IMR-90 (cell line): ENCODE measurements around the gene S1PR1. TPM values are rescaled to one million over a fixed set of nuclear protein-coding genes. Genes with fewer than 3 reads are reported as not detected.
A peak's percentile ranks its signal among the peaks of the same experiment; 100 is the strongest.

ENCODE experiments used
- ATAC-seq: fragments of 200-7000 bp; cut with Tn5 transposase; 2 replicates; pipeline ENCODE4 v1.9.1; 2020; ENCODE audit warnings: low read depth, mild to moderate bottlenecking, moderate library complexity
- BruUV-seq: library from RNA; stranded (reverse); fragments of 400-500 nt; replicated peaks from 2 replicates; lab custom pipeline; 2021; lab: Mats Ljungman, UMichigan
- CTCF ChIA-PET: fragments of 300-600 bp; formaldehyde crosslinking; extraction: SDS; loops from one replicate; lab custom pipeline; 2021; ENCODE audit warnings: antibody characterized with exemption; lab: Yijun Ruan, JAX
- POLR2A ChIA-PET: fragments of 300-600 bp; sonication (Branson Sonifier 250); formaldehyde crosslinking; loops from one replicate; lab custom pipeline; 2022; ENCODE audit warnings: antibody characterized with exemption; ENCODE audit not compliant: unreplicated experiment; lab: Charles Lee
- DNase-seq: peaks from one replicate; pipeline ENCODE4 v3.0.0; 2013
- H2AFZ ChIP-seq: replicated peaks from 2 replicates; pipeline ENCODE3; 2013; ENCODE audit warnings: low read length, mild to moderate bottlenecking; ENCODE audit not compliant: poor library complexity
- H2AK5ac ChIP-seq: 2 replicates; pipeline ENCODE4 v1.6.1; 2013; ENCODE audit warnings: low read depth, low read length, inconsistent platforms
- H2AK9ac ChIP-seq: replicated peaks from 2 replicates; pipeline ENCODE3; 2013; ENCODE audit warnings: mild to moderate bottlenecking, low read depth, low read length, moderate library complexity; ENCODE audit not compliant: poor library complexity
- H2BK120ac ChIP-seq: 2 replicates; pipeline ENCODE4 v1.6.1; 2013; ENCODE audit warnings: low read depth, low read length, inconsistent platforms
- H2BK15ac ChIP-seq: 3 replicates; pipeline ENCODE4 v1.6.1; 2013; ENCODE audit warnings: low read depth, low read length, inconsistent platforms
- H2BK20ac ChIP-seq: 2 replicates; pipeline ENCODE4 v1.6.1; 2013; ENCODE audit warnings: low read depth, mild to moderate bottlenecking, inconsistent platforms, low read length, moderate library complexity
- H2BK5ac ChIP-seq: 2 replicates; pipeline ENCODE4 v1.6.1; 2013; ENCODE audit warnings: mild to moderate bottlenecking, low read depth, low read length, inconsistent platforms; ENCODE audit not compliant: poor library complexity, severe bottlenecking
- H3K14ac ChIP-seq: replicated peaks from 2 replicates; pipeline ENCODE4 v1.6.1; 2013; ENCODE audit warnings: low read depth, low read length, inconsistent platforms
- H3K18ac ChIP-seq: 2 replicates; pipeline ENCODE4 v1.6.1; 2013; ENCODE audit warnings: low read depth, low read length, control low read depth
- H3K23ac ChIP-seq: 2 replicates; pipeline ENCODE4 v1.6.1; 2013; ENCODE audit warnings: low read depth, low read length, inconsistent platforms
- H3K27ac ChIP-seq: 2 replicates; pipeline ENCODE4 v1.5.1; 2013; ENCODE audit warnings: mild to moderate bottlenecking, control low read depth, low read length; ENCODE audit not compliant: insufficient read depth
- H3K27me3 ChIP-seq: 2 replicates; pipeline ENCODE4 v1.6.1; 2013; ENCODE audit warnings: low read length; ENCODE audit not compliant: control insufficient read depth, insufficient read depth
- H3K36me3 ChIP-seq: 2 replicates; pipeline ENCODE4 v1.6.1; 2013; ENCODE audit warnings: low read length, mixed read lengths; ENCODE audit not compliant: control insufficient read depth, insufficient read depth
- H3K4ac ChIP-seq: 2 replicates; pipeline ENCODE4 v1.6.1; 2013; ENCODE audit warnings: low read depth, low read length, inconsistent platforms
- H3K4me1 ChIP-seq: 2 replicates; pipeline ENCODE4 v1.6.1; 2013; ENCODE audit warnings: low read length, mixed read lengths; ENCODE audit not compliant: control insufficient read depth, insufficient read depth
- H3K4me2 ChIP-seq: 2 replicates; pipeline ENCODE4 v1.6.1; 2013; ENCODE audit warnings: low read depth, mild to moderate bottlenecking, control low read depth, low read length, moderate library complexity
- H3K4me3 ChIP-seq: 2 replicates; pipeline ENCODE4 v1.5.1; 2013; ENCODE audit warnings: low read depth, mild to moderate bottlenecking, control low read depth, low read length, moderate library complexity; ENCODE audit not compliant: insufficient read depth
- H3K56ac ChIP-seq: 2 replicates; pipeline ENCODE4 v1.6.1; 2013; ENCODE audit warnings: low read length, inconsistent platforms; ENCODE audit not compliant: insufficient read depth; ENCODE audit errors: extremely low read depth
- H3K79me1 ChIP-seq, 2 experiments: 2 replicates each; pipeline ENCODE4 v1.6.1; 2013; ENCODE audit warnings: low read length in 2 of 2, inconsistent platforms in 1 of 2, low read depth in 1 of 2
- H3K9ac ChIP-seq: 2 replicates; pipeline ENCODE4 v1.6.1; 2013; ENCODE audit warnings: low read depth, low read length, control low read depth
- H3K9me1 ChIP-seq: 2 replicates; pipeline ENCODE4 v1.6.1; 2013; ENCODE audit warnings: low read length, inconsistent platforms; ENCODE audit not compliant: insufficient read depth
- H3K9me3 ChIP-seq: 2 replicates; pipeline ENCODE4 v1.6.1; 2013; ENCODE audit warnings: low read length; ENCODE audit not compliant: control insufficient read depth, insufficient read depth
- H4K20me1 ChIP-seq: 2 replicates; pipeline ENCODE4 v1.6.1; 2013; ENCODE audit warnings: low read length, inconsistent platforms; ENCODE audit not compliant: insufficient read depth
- H4K5ac ChIP-seq: 2 replicates; pipeline ENCODE4 v1.6.1; 2013; ENCODE audit warnings: mild to moderate bottlenecking, low read depth, low read length, control low read depth
- H4K8ac ChIP-seq, 2 experiments: 2 replicates each; pipeline ENCODE4 v1.6.1; 2013; ENCODE audit warnings: low read depth in 2 of 2, low read length in 2 of 2, control low read depth in 1 of 2, inconsistent platforms in 1 of 2
- H4K91ac ChIP-seq: 2 replicates; pipeline ENCODE4 v1.6.1; 2013; ENCODE audit warnings: low read depth, low read length, inconsistent platforms; ENCODE audit not compliant: insufficient read depth
- BHLHE40 ChIP-seq: fragments of 150-350 bp; IDR thresholded peaks from 2 replicates; pipeline ENCODE4 v1.6.1; 2016; ENCODE audit warnings: mild to moderate bottlenecking, low read depth, low read length
- CEBPB ChIP-seq: IDR thresholded peaks from 2 replicates; pipeline ENCODE4 v1.6.1; 2012; ENCODE audit warnings: low read depth, low read length, improper control_type of control experiment
- CHD1 ChIP-seq: IDR thresholded peaks from 2 replicates; pipeline ENCODE4 v1.6.1; 2012; ENCODE audit warnings: low read depth, low read length, improper control_type of control experiment
- RAD21 ChIP-seq: IDR thresholded peaks from 2 replicates; pipeline ENCODE4 v1.6.1; 2012; ENCODE audit warnings: low read length, improper control_type of control experiment
- RCOR1 ChIP-seq: IDR thresholded peaks from 2 replicates; pipeline ENCODE4 v1.6.1; 2012; ENCODE audit warnings: mild to moderate bottlenecking, low read length, improper control_type of control experiment; ENCODE audit not compliant: insufficient replicate concordance
- SMC3 ChIP-seq: fragments of 150-350 bp; IDR thresholded peaks from 2 replicates; pipeline ENCODE4 v1.6.1; 2016; ENCODE audit warnings: low read depth, mild to moderate bottlenecking, antibody characterized with exemption, low read length, moderate library complexity
- WGBS, 2 experiments: methylation state at CpG; one replicate each; pipeline versions ENCODE4 v1.1.5 to v1.1.7; 2013; ENCODE audit warnings: missing lambda C conversion rate in 2 of 2; ENCODE audit not compliant: insufficient read length in 1 of 2; ENCODE audit errors: extremely low coverage in 2 of 2; 5-methylcytosine and 5-hydroxymethylcytosine counted together
- dilution Hi-C: fragments of 300-500 bp; cut with HindIII; formaldehyde crosslinking; loops from one replicate; pipeline ENCODE4 v1.14.3; 2018; ENCODE audit warnings: low sequenced_read_pairs; ENCODE audit not compliant: unreplicated experiment
- in situ Hi-C: fragments of 300-500 bp; cut with MboI; formaldehyde crosslinking; loops from 3 replicates; pipeline ENCODE4 v1.14.3; 2019; ENCODE audit warnings: low sequenced_read_pairs, inconsistent platforms, mixed read lengths
- intact Hi-C: fragments of 100-400 bp; cut with micrococcal nuclease; formaldehyde crosslinking; loops from 2 replicates; pipeline ENCODE4 v1.10.0; 2022
- polyA plus RNA-seq, 3 experiments: library from polyadenylated mRNA; depleted of rRNA; stranded (reverse); fragments of >200 nt; gene quantifications; 2 replicates each; pipeline ENCODE4 v1.2.3, GENCODE V29; 2012; ENCODE audit warnings: low replicate concordance in 1 of 3
- total RNA-seq: library from RNA; depleted of rRNA; stranded (reverse); fragments of >200 nt; gene quantifications from 2 replicates; pipeline ENCODE4 v1.2.3, GENCODE V29; 2012
- TF ChIP-seq, protein P1 (sequence below): conservative IDR thresholded peaks from 2 replicates; pipeline ENCODE4 v1.5.1; 2012; ENCODE audit warnings: mild to moderate bottlenecking, low read depth, low read length, improper control_type of control experiment
- TF ChIP-seq, protein P2 (sequence below): fragments of 150-350 bp; IDR thresholded peaks from 2 replicates; pipeline ENCODE4 v1.6.1; 2017; ENCODE audit warnings: mild to moderate bottlenecking, antibody characterized with exemption, low read length, low read depth
- TF ChIP-seq, protein P3 (sequence below): fragments of 150-350 bp; IDR thresholded peaks from 2 replicates; pipeline ENCODE4 v1.6.1; 2016; ENCODE audit warnings: low read depth, mild to moderate bottlenecking, low read length, moderate library complexity, borderline replicate concordance

Gene S1PR1
- total and polyA plus RNA-seq, 2 of the 4 experiments (the other 2 are of a cell fraction): 12.9 to 15.6 TPM

DNA sequence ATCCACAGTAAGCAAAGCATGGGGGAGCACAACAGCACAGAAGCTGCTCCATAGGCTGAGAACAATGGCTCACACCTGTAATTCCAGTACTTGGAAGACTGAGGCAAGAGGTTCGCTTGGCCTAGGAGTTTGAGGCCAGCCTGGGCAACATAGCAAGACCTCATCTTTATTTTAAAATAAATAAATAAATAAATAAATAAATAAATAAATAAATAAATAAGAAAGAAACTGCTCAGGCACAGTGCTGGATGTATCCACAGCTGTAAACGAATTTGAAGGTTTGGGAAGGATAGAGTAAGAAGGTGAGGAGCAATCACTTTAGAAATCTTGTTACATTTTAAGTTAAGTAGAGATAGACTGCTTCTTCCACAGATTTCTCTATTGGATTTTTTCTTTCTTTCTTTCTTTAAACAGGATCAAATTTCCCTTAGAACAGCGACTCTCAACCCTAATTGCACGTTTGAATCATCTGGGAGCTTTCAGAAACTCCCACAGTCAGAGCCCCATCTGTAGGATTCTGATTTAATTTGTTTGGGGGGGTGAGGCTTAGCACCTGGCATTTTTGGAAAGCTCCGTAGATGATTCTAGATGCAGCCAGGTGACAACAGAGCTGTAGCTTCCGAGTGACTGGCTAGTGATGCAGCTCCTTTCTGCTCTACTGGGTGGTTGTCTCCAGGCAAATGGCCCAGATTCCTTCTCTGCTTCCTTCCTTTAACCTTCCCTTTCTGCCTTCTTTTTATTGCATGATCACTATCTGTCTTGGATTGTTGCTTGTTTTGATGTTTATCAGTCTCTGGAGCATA is 53.5 kb downstream of the S1PR1 start:
- H2AK5ac ChIP-seq: peak overlapping the region; percentile 25; the same call in 1 of the 2 replicates
- no peaks in the 10 kb centered on the region for H4K20me1 ChIP-seq
- WGBS, 2 experiments: no CpG with 5 or more reads among the region's 6 CpGs
- H2BK5ac ChIP-seq: no peak overlapping the region
- intact Hi-C loops (no loop called here), in situ Hi-C loops (no loop called here), dilution Hi-C loops (no loop called here)
- H4K91ac ChIP-seq: no peak overlapping the region
- no peak overlapping the region for H2BK15ac ChIP-seq
- peaks cover 2% of the 10 kb centered on the region; the same call in 1 of the 2 replicates for H3K4me1 ChIP-seq
- no peak overlapping the region for H3K27ac ChIP-seq
- no peak overlapping the region for H4K8ac ChIP-seq
- CTCF ChIA-PET: interaction anchor here (0.5 kb wide), 1 partner anchor 1504 kb away, joined by 3 read pairs; no protein-coding TSS in a partner anchor
- H2AK9ac ChIP-seq: no peak overlapping the region
- DNase-seq: no peak
- no peaks in the 10 kb centered on the region for H3K9me3 ChIP-seq
- no TSS peak for BruUV-seq
- H3K56ac ChIP-seq: no peak overlapping the region
- TF ChIP-seq RCOR1: no peak
- TF ChIP-seq, protein P1, sequence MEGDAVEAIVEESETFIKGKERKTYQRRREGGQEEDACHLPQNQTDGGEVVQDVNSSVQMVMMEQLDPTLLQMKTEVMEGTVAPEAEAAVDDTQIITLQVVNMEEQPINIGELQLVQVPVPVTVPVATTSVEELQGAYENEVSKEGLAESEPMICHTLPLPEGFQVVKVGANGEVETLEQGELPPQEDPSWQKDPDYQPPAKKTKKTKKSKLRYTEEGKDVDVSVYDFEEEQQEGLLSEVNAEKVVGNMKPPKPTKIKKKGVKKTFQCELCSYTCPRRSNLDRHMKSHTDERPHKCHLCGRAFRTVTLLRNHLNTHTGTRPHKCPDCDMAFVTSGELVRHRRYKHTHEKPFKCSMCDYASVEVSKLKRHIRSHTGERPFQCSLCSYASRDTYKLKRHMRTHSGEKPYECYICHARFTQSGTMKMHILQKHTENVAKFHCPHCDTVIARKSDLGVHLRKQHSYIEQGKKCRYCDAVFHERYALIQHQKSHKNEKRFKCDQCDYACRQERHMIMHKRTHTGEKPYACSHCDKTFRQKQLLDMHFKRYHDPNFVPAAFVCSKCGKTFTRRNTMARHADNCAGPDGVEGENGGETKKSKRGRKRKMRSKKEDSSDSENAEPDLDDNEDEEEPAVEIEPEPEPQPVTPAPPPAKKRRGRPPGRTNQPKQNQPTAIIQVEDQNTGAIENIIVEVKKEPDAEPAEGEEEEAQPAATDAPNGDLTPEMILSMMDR: no peak
- no peak for TF ChIP-seq RAD21
- no peak for TF ChIP-seq BHLHE40
- TF ChIP-seq, protein P2, sequence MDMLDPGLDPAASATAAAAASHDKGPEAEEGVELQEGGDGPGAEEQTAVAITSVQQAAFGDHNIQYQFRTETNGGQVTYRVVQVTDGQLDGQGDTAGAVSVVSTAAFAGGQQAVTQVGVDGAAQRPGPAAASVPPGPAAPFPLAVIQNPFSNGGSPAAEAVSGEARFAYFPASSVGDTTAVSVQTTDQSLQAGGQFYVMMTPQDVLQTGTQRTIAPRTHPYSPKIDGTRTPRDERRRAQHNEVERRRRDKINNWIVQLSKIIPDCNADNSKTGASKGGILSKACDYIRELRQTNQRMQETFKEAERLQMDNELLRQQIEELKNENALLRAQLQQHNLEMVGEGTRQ: no peak
- TF ChIP-seq CEBPB: no peak
- no peak for TF ChIP-seq CHD1
- TF ChIP-seq SMC3: no peak
- TF ChIP-seq, protein P3, sequence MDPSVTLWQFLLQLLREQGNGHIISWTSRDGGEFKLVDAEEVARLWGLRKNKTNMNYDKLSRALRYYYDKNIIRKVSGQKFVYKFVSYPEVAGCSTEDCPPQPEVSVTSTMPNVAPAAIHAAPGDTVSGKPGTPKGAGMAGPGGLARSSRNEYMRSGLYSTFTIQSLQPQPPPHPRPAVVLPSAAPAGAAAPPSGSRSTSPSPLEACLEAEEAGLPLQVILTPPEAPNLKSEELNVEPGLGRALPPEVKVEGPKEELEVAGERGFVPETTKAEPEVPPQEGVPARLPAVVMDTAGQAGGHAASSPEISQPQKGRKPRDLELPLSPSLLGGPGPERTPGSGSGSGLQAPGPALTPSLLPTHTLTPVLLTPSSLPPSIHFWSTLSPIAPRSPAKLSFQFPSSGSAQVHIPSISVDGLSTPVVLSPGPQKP: no peak
- no peak overlapping the region for H3K18ac ChIP-seq
- no peak overlapping the region for H3K4me2 ChIP-seq
- no peak overlapping the region for H4K5ac ChIP-seq
- H3K4me3 ChIP-seq: no peak overlapping the region
- no peak overlapping the region for H3K9ac ChIP-seq
- no peak overlapping the region for H2BK20ac ChIP-seq
- H3K23ac ChIP-seq: no peak overlapping the region
- no peak for ATAC-seq
- no peak overlapping the region for H2AFZ ChIP-seq
- peaks cover 2% of the 10 kb centered on the region; the same call in 1 of the 2 replicates for H3K27me3 ChIP-seq
- H2BK120ac ChIP-seq: no peak overlapping the region
- peaks cover 2% of the 10 kb centered on the region; the same call in 1 of the 2 replicates for H3K9me1 ChIP-seq
- no peak overlapping the region for H3K4ac ChIP-seq
- POLR2A ChIA-PET: no interaction called here
- H3K36me3 ChIP-seq: no peaks in the 10 kb centered on the region
- no peaks in the 10 kb centered on the region for H3K79me1 ChIP-seq
- H3K14ac ChIP-seq: no peak overlapping the region
